ENCODE measurements around the gene KRTAP21-3. TPM values are rescaled to one million over a fixed set of nuclear protein-coding genes. Genes with fewer than 3 reads are reported as not detected.
"Not testable (repeated sequence)": the region's sequence is repeated elsewhere in the genome, so short reads cannot be mapped to it uniquely, and the experiment has no call there.

KRTAP21-3 gene
- total RNA-seq: not detected

DNA sequence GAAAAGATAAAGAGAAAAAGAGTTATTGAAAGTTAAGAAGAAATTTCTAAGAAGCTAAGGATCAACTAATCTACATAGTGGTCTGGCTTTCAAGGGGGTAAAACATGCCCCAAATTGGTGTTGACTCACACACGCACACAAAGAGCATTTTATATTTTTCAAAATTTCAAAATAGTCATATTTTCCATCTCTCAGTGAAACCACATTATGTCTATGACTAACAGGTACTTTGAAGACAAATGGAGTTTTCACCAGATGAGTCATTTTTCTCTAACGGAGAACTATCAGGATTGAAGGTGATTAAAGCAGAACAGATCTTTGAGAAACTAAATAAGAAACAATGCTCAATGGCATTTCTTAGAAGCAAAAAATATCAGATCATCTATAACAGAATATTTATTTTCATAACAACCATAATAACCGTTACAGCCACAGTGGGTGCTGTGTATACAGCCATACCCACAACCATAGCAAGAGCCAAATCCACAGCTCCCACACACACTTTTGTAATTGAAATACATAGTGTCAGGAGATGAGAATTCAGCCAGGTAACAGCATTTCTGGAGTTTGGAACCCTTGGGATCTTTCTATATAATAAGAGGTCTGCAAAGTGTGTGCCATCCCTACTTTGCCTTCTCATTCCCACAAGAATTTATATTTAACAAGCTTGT is at the start of gene KRTAP21-3:
TSS of gene KRTAP21-3 (minus strand) at position 539 of the 671 bp plus-strand sequence. CDS start at position 521, 18 bp downstream.
- H3K27me3 Mint-ChIP-seq: no peaks in the 10 kb centered on the region
- peaks cover 9% of the 10 kb centered on the region for H3K9me3 Mint-ChIP-seq
- ATAC-seq: peak in 1 of 2 donors; percentile 58
- H3K4me1 Mint-ChIP-seq (ENCODE audit: low read depth in 2 of 2): no peaks in the 10 kb centered on the region
- no peak within 1 kb of the TSS for H3K4me3 Mint-ChIP-seq
- H3K27ac Mint-ChIP-seq: no peak within 1 kb of the TSS
- H3K36me3 Mint-ChIP-seq: no peaks in the 10 kb centered on the region
- no peak for DNase-seq (ENCODE audit: low spot score)

DNA sequence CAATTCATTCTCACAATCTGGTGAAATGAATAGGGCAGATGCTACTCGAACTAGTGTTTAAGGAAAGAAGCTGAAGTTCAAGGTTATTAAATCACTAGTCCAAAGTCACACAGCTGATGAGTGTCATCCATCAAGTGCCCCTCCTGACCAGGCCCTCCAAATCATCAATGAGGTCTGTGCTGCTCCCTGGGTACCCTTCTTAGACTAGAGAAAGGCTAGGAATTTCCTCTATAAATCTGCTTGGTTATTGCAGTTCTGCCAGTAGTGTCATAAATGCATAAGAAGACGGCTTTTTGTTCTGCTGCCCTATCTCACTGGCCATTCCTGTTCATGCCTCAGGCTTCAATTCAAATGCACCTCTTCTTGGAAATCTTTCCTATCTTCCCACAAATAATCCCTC is 42.2 kb upstream of the KRTAP21-3 start:
- H3K27ac Mint-ChIP-seq: no peak overlapping the region
- no peak for ATAC-seq

DNA sequence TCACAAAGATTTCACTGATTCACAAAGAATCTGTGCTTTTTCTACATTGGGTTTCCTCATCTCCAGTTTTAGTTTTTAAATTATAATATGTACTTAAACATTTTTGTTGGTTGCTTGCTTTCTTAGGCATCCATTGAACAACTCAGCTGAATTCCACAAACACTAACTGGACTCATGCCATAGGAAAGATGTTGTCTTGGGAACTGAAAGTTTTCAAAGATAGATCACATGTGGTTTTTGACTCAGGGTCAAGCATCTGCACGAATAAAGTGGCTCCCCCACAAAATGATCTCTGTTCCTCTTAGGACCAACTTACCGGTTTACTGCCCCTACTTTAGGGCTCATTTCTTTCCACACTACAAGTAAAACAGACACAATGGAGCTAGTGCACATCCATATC is 39.7 kb upstream of the KRTAP21-3 start:
- DNase-seq (ENCODE audit: low spot score): no peak
- Mint-ChIP-seq H3K4me3 (no peak overlapping the region), H3K36me3 (no peaks in the 10 kb centered on the region), H3K4me1 (ENCODE audit: low read depth in 2 of 2) (no peaks in the 10 kb centered on the region), H3K9me3 (peaks cover 10% of the 10 kb centered on the region), H3K27ac (no peak overlapping the region), H3K27me3 (no peaks in the 10 kb centered on the region)
- ATAC-seq: no peak

More for the DNA sequence above, 42.2 kb upstream of the KRTAP21-3 start:
- H3K4me3 Mint-ChIP-seq: no peak overlapping the region
- peaks cover 7% of the 10 kb centered on the region for H3K9me3 Mint-ChIP-seq
- no peaks in the 10 kb centered on the region for H3K36me3 Mint-ChIP-seq
- no peaks in the 10 kb centered on the region for H3K27me3 Mint-ChIP-seq
- no peaks in the 10 kb centered on the region for H3K4me1 Mint-ChIP-seq (ENCODE audit: low read depth in 2 of 2)
- no peak for DNase-seq (ENCODE audit: low spot score)

- not testable (repeated sequence) for H3K27ac Mint-ChIP-seq; DNase-seq (ENCODE audit: low spot score); H3K36me3 Mint-ChIP-seq; H3K4me3 Mint-ChIP-seq; H3K4me1 Mint-ChIP-seq (ENCODE audit: low read depth in 2 of 2); ATAC-seq; H3K27me3 Mint-ChIP-seq
- peaks cover 13% of the 10 kb centered on the region for H3K9me3 Mint-ChIP-seq
Measured at GRCh38 chr21:30755328-30755727, 36.8 kb upstream of the KRTAP21-3 start, which contains the start of gene KRTAP21-1. Gene KRTAP21-1 (minus strand): TSS chr21:30755428. CDS start chr21:30755378, 50 bp downstream.

DNA sequence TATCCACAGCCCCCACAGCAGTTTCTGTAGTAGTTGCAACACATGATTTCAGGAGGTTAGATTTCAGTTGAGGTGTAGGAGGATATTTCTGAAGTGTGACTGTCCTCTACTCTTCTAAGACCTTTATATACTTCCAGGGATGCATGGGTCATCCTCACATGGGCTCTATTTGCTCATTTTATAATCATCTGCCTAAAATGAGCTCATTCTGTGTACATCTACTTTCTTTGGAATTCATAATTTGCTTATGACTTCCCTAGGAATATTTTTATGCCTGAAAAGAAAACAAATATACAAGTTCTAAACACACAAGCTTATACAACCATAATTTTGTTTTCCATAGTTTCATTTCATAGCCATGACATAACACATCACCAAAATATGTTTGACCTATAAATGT is 28.6 kb upstream of the KRTAP21-3 start, which contains the start of gene KRTAP21-2:
TSS of gene KRTAP21-2 (minus strand) at position 101 of the 400 bp plus-strand sequence. CDS start at position 44, 57 bp downstream.
- peaks cover 10% of the 10 kb centered on the region for H3K9me3 Mint-ChIP-seq
- no peak within 1 kb of the TSS for H3K27ac Mint-ChIP-seq
- ATAC-seq: no peak
- no peak within 1 kb of the TSS for H3K4me3 Mint-ChIP-seq
- H3K27me3 Mint-ChIP-seq: no peaks in the 10 kb centered on the region
- H3K36me3 Mint-ChIP-seq: no peaks in the 10 kb centered on the region
- H3K4me1 Mint-ChIP-seq (ENCODE audit: low read depth in 2 of 2): no peaks in the 10 kb centered on the region
- DNase-seq (ENCODE audit: low spot score): no peak

DNA sequence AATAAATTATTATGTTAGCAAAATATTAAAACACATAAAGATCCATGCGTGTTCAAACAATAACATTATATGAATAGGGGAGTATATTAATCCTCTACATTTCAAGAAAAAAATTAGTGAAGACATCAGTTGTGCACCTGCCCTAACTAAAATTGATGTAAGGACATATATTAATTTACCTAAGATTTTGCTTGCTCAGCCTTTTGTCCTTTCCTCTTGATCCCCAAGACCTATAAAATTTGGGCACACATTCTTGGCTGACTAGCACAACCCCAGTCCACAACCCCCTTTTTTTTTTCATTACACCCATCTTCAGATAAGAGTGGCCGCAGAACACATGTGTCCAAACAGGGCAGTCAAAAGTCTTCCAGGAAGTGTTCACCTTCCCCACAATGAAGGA is 21.9 kb upstream of the KRTAP21-3 start:
- no peak overlapping the region for H3K4me3 Mint-ChIP-seq
- ATAC-seq (no peak), DNase-seq (ENCODE audit: low spot score) (no peak)
- H3K4me1 Mint-ChIP-seq (ENCODE audit: low read depth in 2 of 2): no peaks in the 10 kb centered on the region
- H3K27ac Mint-ChIP-seq: no peak overlapping the region
- H3K9me3 Mint-ChIP-seq: peaks cover 9% of the 10 kb centered on the region
- no peaks in the 10 kb centered on the region for H3K36me3 Mint-ChIP-seq
- no peaks in the 10 kb centered on the region for H3K27me3 Mint-ChIP-seq

DNA sequence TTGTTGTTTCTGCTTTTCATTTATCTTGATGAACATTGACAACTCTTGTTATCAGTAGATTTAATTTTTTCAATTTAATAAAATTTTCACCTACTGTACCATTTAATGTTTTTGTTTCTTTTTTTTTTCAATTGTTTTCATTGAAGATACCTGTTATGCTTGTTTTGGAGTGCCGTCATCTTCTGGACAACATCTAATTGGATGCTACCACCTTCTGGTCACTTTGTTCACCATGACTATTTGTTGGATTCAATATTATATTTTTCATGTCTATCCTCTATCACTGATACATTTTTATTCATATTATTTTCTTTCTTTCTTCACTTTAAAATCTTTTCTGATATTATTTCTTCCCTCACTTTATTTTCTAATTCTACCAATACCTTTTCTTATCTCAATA is 14.4 kb upstream of the KRTAP21-3 start:
- ATAC-seq (no peak), DNase-seq (ENCODE audit: low spot score) (no peak)
- no peak overlapping the region for H3K4me3 Mint-ChIP-seq
- no peaks in the 10 kb centered on the region for H3K4me1 Mint-ChIP-seq (ENCODE audit: low read depth in 2 of 2)
- no peaks in the 10 kb centered on the region for H3K27me3 Mint-ChIP-seq
- peaks cover 8% of the 10 kb centered on the region for H3K9me3 Mint-ChIP-seq
- H3K27ac Mint-ChIP-seq: no peak overlapping the region
- H3K36me3 Mint-ChIP-seq: no peaks in the 10 kb centered on the region

GRCh38 chr21:30726726-30727125 is 8.1 kb upstream of the KRTAP21-3 start:
- no peak overlapping the region for H3K4me3 Mint-ChIP-seq
- peaks cover 27% of the 10 kb centered on the region for H3K9me3 Mint-ChIP-seq
- no peaks in the 10 kb centered on the region for H3K36me3 Mint-ChIP-seq
- no peaks in the 10 kb centered on the region for H3K4me1 Mint-ChIP-seq (ENCODE audit: low read depth in 2 of 2)
- H3K27ac Mint-ChIP-seq: no peak overlapping the region
- no peaks in the 10 kb centered on the region for H3K27me3 Mint-ChIP-seq
- no peak for ATAC-seq
- no peak for DNase-seq (ENCODE audit: low spot score)

- Mint-ChIP-seq H3K4me1 (ENCODE audit: low read depth in 2 of 2) (no peaks in the 10 kb centered on the region), H3K27me3 (no peaks in the 10 kb centered on the region), H3K9me3 (peaks cover 15% of the 10 kb centered on the region), H3K36me3 (no peaks in the 10 kb centered on the region), H3K4me3 (no peak overlapping the region), H3K27ac (no peak overlapping the region)
- no peak for ATAC-seq
- DNase-seq (ENCODE audit: low spot score): no peak
Measured at GRCh38 chr21:30719401-30719800, 824 bp upstream of the KRTAP21-3 start.

- Mint-ChIP-seq H3K36me3 (no peaks in the 10 kb centered on the region), H3K4me1 (ENCODE audit: low read depth in 2 of 2) (no peaks in the 10 kb centered on the region), H3K4me3 (no peak overlapping the region), H3K27me3 (no peaks in the 10 kb centered on the region), H3K27ac (no peak overlapping the region), H3K9me3 (peaks cover 9% of the 10 kb centered on the region)
- ATAC-seq (no peak), DNase-seq (ENCODE audit: low spot score) (no peak)
Measured at GRCh38 chr21:30717105-30717504, 1.5 kb downstream of the KRTAP21-3 start.

- Mint-ChIP-seq H3K27ac (no peak overlapping the region), H3K9me3 (peaks cover 14% of the 10 kb centered on the region), H3K4me3 (no peak overlapping the region), H3K27me3 (no peaks in the 10 kb centered on the region), H3K36me3 (no peaks in the 10 kb centered on the region), H3K4me1 (ENCODE audit: low read depth in 2 of 2) (no peaks in the 10 kb centered on the region)
- no peak for DNase-seq (ENCODE audit: low spot score)
- no peak for ATAC-seq
Measured at GRCh38 chr21:30714946-30715345, 3.6 kb downstream of the KRTAP21-3 start.

- no peak for DNase-seq (ENCODE audit: low spot score)
- H3K36me3 Mint-ChIP-seq: no peaks in the 10 kb centered on the region
- no peaks in the 10 kb centered on the region for H3K4me1 Mint-ChIP-seq (ENCODE audit: low read depth in 2 of 2)
- ATAC-seq: no peak
- no peak overlapping the region for H3K27ac Mint-ChIP-seq
- no peak overlapping the region for H3K4me3 Mint-ChIP-seq
- peaks cover 14% of the 10 kb centered on the region for H3K9me3 Mint-ChIP-seq
- no peaks in the 10 kb centered on the region for H3K27me3 Mint-ChIP-seq
Measured at GRCh38 chr21:30714456-30714855, 4.1 kb downstream of the KRTAP21-3 start.

DNA sequence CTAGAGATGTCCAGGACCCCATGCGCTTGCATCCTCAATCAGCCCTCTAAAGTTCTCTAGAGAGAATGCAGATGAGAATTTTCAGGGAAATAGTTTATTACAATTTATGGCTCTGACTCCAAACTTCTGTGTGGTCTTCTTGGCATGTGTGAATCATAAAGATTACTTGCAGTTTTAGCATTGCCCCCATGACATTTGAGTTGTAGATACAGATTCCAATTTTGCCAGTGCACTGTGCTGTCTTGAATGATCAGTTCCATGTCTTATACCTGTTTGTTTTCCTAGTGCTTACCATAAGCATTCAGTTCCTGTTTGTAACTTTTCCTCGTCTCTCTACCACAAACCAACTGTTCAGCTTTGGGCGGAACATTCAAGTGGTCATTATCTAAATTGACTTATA is 4.8 kb downstream of the KRTAP21-3 start:
- no peaks in the 10 kb centered on the region for H3K27me3 Mint-ChIP-seq
- H3K4me3 Mint-ChIP-seq: no peak overlapping the region
- no peak overlapping the region for H3K27ac Mint-ChIP-seq
- no peaks in the 10 kb centered on the region for H3K36me3 Mint-ChIP-seq
- DNase-seq (ENCODE audit: low spot score) (no peak), ATAC-seq (no peak)
- H3K4me1 Mint-ChIP-seq (ENCODE audit: low read depth in 2 of 2): no peaks in the 10 kb centered on the region
- peaks cover 14% of the 10 kb centered on the region for H3K9me3 Mint-ChIP-seq

DNA sequence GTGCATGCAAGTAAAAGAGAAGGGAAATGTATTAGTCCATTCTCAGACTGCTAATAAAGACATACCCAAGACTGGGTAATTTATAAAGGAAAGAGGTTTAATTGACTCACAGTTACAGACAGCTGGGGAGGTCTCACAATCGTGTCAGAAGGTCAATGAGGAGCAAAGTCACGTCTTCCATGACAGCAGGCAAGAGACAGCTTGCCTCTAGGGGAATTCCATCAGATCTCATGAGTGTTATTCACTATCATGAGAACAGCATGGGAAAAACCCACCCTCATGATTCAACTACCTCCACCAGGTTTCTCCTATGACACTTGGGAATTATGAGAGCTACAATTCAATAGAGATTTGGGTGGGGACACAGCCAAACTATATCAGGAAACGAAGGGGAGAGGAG is 8.1 kb downstream of the KRTAP21-3 start:
- Mint-ChIP-seq H3K36me3 (no peaks in the 10 kb centered on the region), H3K27ac (no peak overlapping the region), H3K9me3 (peaks cover 14% of the 10 kb centered on the region), H3K4me3 (no peak overlapping the region), H3K4me1 (ENCODE audit: low read depth in 2 of 2) (no peaks in the 10 kb centered on the region), H3K27me3 (no peaks in the 10 kb centered on the region)
- no peak for ATAC-seq
- no peak for DNase-seq (ENCODE audit: low spot score)

GRCh38 chr21:30707409-30707808 is 11.2 kb downstream of the KRTAP21-3 start:
- H3K36me3 Mint-ChIP-seq: no peaks in the 10 kb centered on the region
- no peak for ATAC-seq
- no peak overlapping the region for H3K27ac Mint-ChIP-seq
- DNase-seq (ENCODE audit: low spot score): no peak
- H3K27me3 Mint-ChIP-seq: no peaks in the 10 kb centered on the region
- H3K4me1 Mint-ChIP-seq (ENCODE audit: low read depth in 2 of 2): no peaks in the 10 kb centered on the region
- H3K4me3 Mint-ChIP-seq: no peak overlapping the region
- H3K9me3 Mint-ChIP-seq: peaks cover 10% of the 10 kb centered on the region
